B cell (primary cell): ENCODE data around the gene EHD4. TPM values are rescaled to one million over a fixed set of nuclear protein-coding genes. Genes with fewer than 3 reads are reported as not detected.
A peak's percentile ranks its signal among the peaks of the same experiment; 100 is the strongest.

Experiments used
- ATAC-seq: fragments of 200-7000 bp; cut with Tn5 transposase; one replicate; pipeline ENCODE4 v1.10.0; 2021; ENCODE audit warnings: low read depth, mild to moderate bottlenecking, moderate number of reproducible peaks, moderate library complexity
- CTCF ChIA-PET: fragments of 350-600 bp; sonication (Branson Sonifier 250); formaldehyde crosslinking; loops from one replicate; lab custom pipeline; 2021; ENCODE audit warnings: antibody characterized with exemption, inconsistent platforms; lab: Charles Lee
- POLR2A ChIA-PET: fragments of 350-600 bp; sonication (Branson Sonifier 250); formaldehyde crosslinking; loops from one replicate; lab custom pipeline; 2021; ENCODE audit warnings: antibody characterized with exemption; lab: Charles Lee
- DNase-seq: peaks from one replicate; pipeline ENCODE4 v3.0.0; 2013
- H2AFZ ChIP-seq: 2 replicates; pipeline ENCODE4 v1.6.1; 2012; ENCODE audit warnings: mild to moderate bottlenecking, low read depth, low read length; ENCODE audit not compliant: insufficient read depth, poor library complexity, severe bottlenecking
- H3K27ac ChIP-seq, 2 donors: 1 replicate in 1 of 2; 2 replicates in 1 of 2; pipeline ENCODE4 v1.5.1; 2012 to 2013; ENCODE audit warnings: low read length in 2 of 2, mild to moderate bottlenecking in 2 of 2, moderate library complexity in 1 of 2
- H3K27me3 ChIP-seq, 4 experiments: fragments of 200-600 bp in 1 of 4; sonication (generic) in 1 of 4; replicated peaks in 1 of 4; 1 replicate in 2 of 4; 2 replicates in 2 of 4; pipeline versions ENCODE4 v1.6.1 to v1.7.0; 2013 to 2016; ENCODE audit warnings: low read length in 3 of 4, mild to moderate bottlenecking in 2 of 4, mixed read lengths in 1 of 4, moderate library complexity in 1 of 4; ENCODE audit not compliant: insufficient read depth in 4 of 4, control insufficient read depth in 3 of 4; ENCODE audit errors: control extremely low read depth in 1 of 4
- H3K36me3 ChIP-seq, 2 experiments: replicated peaks in 1 of 2; 1 replicate in 1 of 2; 2 replicates in 1 of 2; pipeline versions ENCODE4 v1.6.1 to v1.7.1; 2013; ENCODE audit warnings: low read length in 1 of 2; ENCODE audit not compliant: insufficient read depth in 2 of 2, control insufficient read depth in 1 of 2; ENCODE audit errors: control extremely low read depth in 1 of 2, extremely low read depth in 1 of 2
- H3K4me1 ChIP-seq, 2 donors: fragments of 200-600 bp in 1 of 2; sonication (generic) in 1 of 2; 1 replicate in 1 of 2; 2 replicates in 1 of 2; pipeline versions ENCODE4 v1.5.1 to v1.6.1; 2013 to 2017; ENCODE audit warnings: low read length in 2 of 2; ENCODE audit not compliant: control insufficient read depth in 2 of 2, insufficient read depth in 2 of 2
- H3K4me2 ChIP-seq: replicated peaks from 2 replicates; pipeline ENCODE3; 2012; ENCODE audit warnings: mild to moderate bottlenecking, low read depth, low read length; ENCODE audit not compliant: poor library complexity, severe bottlenecking
- H3K4me3 ChIP-seq, 5 experiments: fragments of 200-600 bp in 1 of 5; sonication (generic) in 1 of 5; 1 replicate in 3 of 5; 2 replicates in 2 of 5; pipeline versions ENCODE4 v1.5.1 to v1.7.0; 2011 to 2016; ENCODE audit warnings: low read length in 4 of 5, mild to moderate bottlenecking in 4 of 5, low read depth in 2 of 5, control low read depth in 1 of 5, moderate library complexity in 1 of 5; ENCODE audit not compliant: insufficient read depth in 1 of 5; ENCODE audit errors: control extremely low read depth in 1 of 5, extremely low read depth in 1 of 5
- H3K79me2 ChIP-seq: fragments of 200-600 bp; sonication (generic); one replicate; pipeline ENCODE4 v1.6.0; 2016; ENCODE audit warnings: low read length; ENCODE audit not compliant: control insufficient read depth, insufficient read depth
- H3K9ac ChIP-seq: fragments of 200-600 bp; sonication (generic); 2 replicates; pipeline ENCODE4 v1.6.1; 2017; ENCODE audit warnings: mild to moderate bottlenecking, low read length, moderate library complexity
- H3K9me3 ChIP-seq, 3 donors: one replicate each; pipeline versions ENCODE4 v1.6.1 to v1.7.1; 2013; ENCODE audit warnings: low read length in 2 of 3; ENCODE audit not compliant: control insufficient read depth in 2 of 3, insufficient read depth in 1 of 3; ENCODE audit errors: control extremely low read depth in 1 of 3
- H4K20me1 ChIP-seq: 2 replicates; pipeline ENCODE4 v1.6.0; 2012; ENCODE audit warnings: mild to moderate bottlenecking, low read length; ENCODE audit not compliant: insufficient read depth, control insufficient read depth, poor library complexity, severe bottlenecking
- H3K27ac Mint-ChIP-seq: one replicate; pipeline ENCODE4 v1.8.0; 2021; ENCODE audit warnings: mixed read lengths
- H3K27me3 Mint-ChIP-seq: one replicate; pipeline ENCODE4 v1.8.0; 2021; ENCODE audit warnings: mixed read lengths
- H3K4me1 Mint-ChIP-seq: one replicate; pipeline ENCODE4 v1.8.0; 2021; ENCODE audit warnings: mixed read lengths
- H3K4me3 Mint-ChIP-seq: one replicate; pipeline ENCODE4 v1.8.0; 2021; ENCODE audit warnings: mixed read lengths
- H3K9me3 Mint-ChIP-seq: one replicate; pipeline ENCODE4 v1.8.0; 2022; ENCODE audit warnings: mixed read lengths; ENCODE audit not compliant: insufficient read depth
- CTCF ChIP-seq: fragments of 200-600 bp; IDR thresholded peaks from one replicate; pipeline ENCODE4 v1.8.0; 2022; ENCODE audit warnings: antibody characterized with exemption, mild to moderate bottlenecking
- EZH2 ChIP-seq: IDR thresholded peaks from 2 replicates; pipeline ENCODE4 v1.6.1; 2012; ENCODE audit warnings: borderline replicate concordance, low read depth, mild to moderate bottlenecking, moderate library complexity, low read length; ENCODE audit not compliant: insufficient read depth, poor library complexity, severe bottlenecking
- WGBS: methylation state at CpG from one replicate; pipeline ENCODE4 v1.1.5; 2013; ENCODE audit warnings: missing lambda C conversion rate; ENCODE audit not compliant: insufficient coverage; 5-methylcytosine and 5-hydroxymethylcytosine counted together
- intact Hi-C: fragments of 100-400 bp; cut with micrococcal nuclease; formaldehyde crosslinking; loops from one replicate; pipeline ENCODE4 v1.10.0; 2022
- polyA plus RNA-seq: library from polyadenylated mRNA; depleted of rRNA; stranded (reverse); fragments of >200 nt; gene quantifications from 2 replicates; pipeline ENCODE4 v1.2.3, GENCODE V29; 2012
- total RNA-seq, 2 donors: library from RNA; stranded (reverse); fragments of 120-200 nt in 1 of 2; gene quantifications; 1 replicate in 1 of 2; 2 replicates in 1 of 2; pipeline versions ENCODE4 v1.2.3 to v1.2.4, GENCODE V29; 2013 to 2022

Gene EHD4
- total and polyA plus RNA-seq, 2 donors (not counting 1 experiment from before 2014, with no cell fraction given), result 3.1 to 12.7 TPM

- ATAC-seq (no peak), DNase-seq (no peak)
- Histone ChIP-seq H4K20me1 (no peaks in the 10 kb centered on the region), H2AFZ (no peak overlapping the region), H3K4me1 (peaks cover 0 to 4% of the 10 kb centered on the region in 2 donors), H3K36me3 (peaks cover 5 to 10% of the 10 kb centered on the region in 2 experiments), H3K9ac (no peak overlapping the region), H3K27me3 (no peaks in the 10 kb centered on the region), H3K4me2 (no peak overlapping the region), H3K79me2 (peaks cover 4% of the 10 kb centered on the region), H3K4me3 (no peak overlapping the region), H3K27ac (no peak overlapping the region), H3K9me3 (peaks cover 0 to 5% (median 2%) of the 10 kb centered on the region in 3 donors)
- ChIA-PET POLR2A (no interaction called here), CTCF (interaction anchor here (0.5 to 11.2 kb wide), 6 partner anchors 10 to 677 kb away, joined by 3 to 257 read pairs (median 42); partner anchors contain the start of genes MAPKBP1 and SPTBN5)
- Mint-ChIP-seq H3K27ac (peak overlapping the region; percentile 50), H3K4me3 (no peak overlapping the region), H3K9me3 (no peaks in the 10 kb centered on the region), H3K27me3 (no peaks in the 10 kb centered on the region), H3K4me1 (peaks cover 7% of the 10 kb centered on the region)
- intact Hi-C loops, result loop anchor here (5.0 kb wide), 1 partner anchor 298 kb away; no protein-coding TSS in a partner anchor
- WGBS, result 93% methylated on average over 35 of the region's 36 CpGs
- no peak for TF ChIP-seq EZH2
Measured at GRCh38 chr15:41900526-41901380, 71.6 kb downstream of the EHD4 start.

- ChIA-PET POLR2A (no interaction called here), CTCF (interaction anchor here (6.0 to 11.2 kb wide), 3 partner anchors 9 to 126 kb away, joined by 81 to 257 read pairs (median 92); partner anchors contain the start of genes MAPKBP1 and SPTBN5)
- Histone ChIP-seq H2AFZ (no peak overlapping the region), H3K27me3 (no peaks in the 10 kb centered on the region), H3K79me2 (peaks cover 4% of the 10 kb centered on the region), H3K4me2 (no peak overlapping the region), H3K4me1 (peaks cover 6 to 12% of the 10 kb centered on the region in 2 donors), H3K9ac (no peak overlapping the region), H3K4me3 (no peak overlapping the region), H3K36me3 (peaks cover 5% of the 10 kb centered on the region in 2 experiments), H4K20me1 (no peaks in the 10 kb centered on the region), H3K9me3 (peaks cover 0 to 9% (median 2%) of the 10 kb centered on the region in 3 donors), H3K27ac (no peak overlapping the region)
- H3K4me3 Mint-ChIP-seq, result no peak overlapping the region
- peaks cover 14% of the 10 kb centered on the region for H3K4me1 Mint-ChIP-seq
- TF ChIP-seq EZH2 (no peak), CTCF (no peak)
- no peaks in the 10 kb centered on the region for H3K9me3 Mint-ChIP-seq
- 94% methylated on average over 4 of the region's 6 CpGs for WGBS
- intact Hi-C loops, result loop anchor here (5.0 to 10.0 kb wide), 2 partner anchors 298 to 995 kb away; no protein-coding TSS in a partner anchor
- no peak overlapping the region for H3K27ac Mint-ChIP-seq
- ATAC-seq, result no peak
- H3K27me3 Mint-ChIP-seq, result no peaks in the 10 kb centered on the region
- no peak for DNase-seq
Measured at GRCh38 chr15:41899854-41900442, 72.4 kb downstream of the EHD4 start.
